ENCODE measurements around the gene CAPN1.
"Not testable (repeated sequence)": the region's sequence is repeated elsewhere in the genome, so short reads cannot be mapped to it uniquely, and the experiment has no call there.

Gene CAPN1

GRCh38 chr11:65221026-65221425 is 39.3 kb downstream of the CAPN1 start:
- no peak for DNase-seq

GRCh38 chr11:65223011-65223410 is 41.3 kb downstream of the CAPN1 start:
- DNase-seq = no peak

GRCh38 chr11:65224930-65225278 is 43.2 kb downstream of the CAPN1 start:
- DNase-seq = no peak

- DNase-seq = peak; percentile 72
These were observed 43.8 kb downstream of the CAPN1 start for GRCh38 chr11:65225279-65226102.

- no peak for DNase-seq
These were observed 44.3 kb downstream of the CAPN1 start for GRCh38 chr11:65226103-65226442.

- no peak for DNase-seq
These were observed 46.2 kb downstream of the CAPN1 start for GRCh38 chr11:65227879-65228278.

- DNase-seq = no peak
These were observed 54.7 kb downstream of the CAPN1 start for GRCh38 chr11:65236194-65237059.

GRCh38 chr11:65238302-65238701 is 56.6 kb downstream of the CAPN1 start:
- not testable (repeated sequence) for DNase-seq

- DNase-seq = no peak
These were observed 59.4 kb downstream of the CAPN1 start for GRCh38 chr11:65241134-65241533.

GRCh38 chr11:65241692-65242091 is 60.0 kb downstream of the CAPN1 start:
- DNase-seq = no peak

GRCh38 chr11:65242389-65242788 is 60.7 kb downstream of the CAPN1 start:
- DNase-seq = no peak

- no peak for DNase-seq
These were observed 62.1 kb downstream of the CAPN1 start for GRCh38 chr11:65243797-65244196.

- DNase-seq = not testable (repeated sequence)
These were observed 63.3 kb downstream of the CAPN1 start for GRCh38 chr11:65245046-65245445.

GRCh38 chr11:65246506-65246905 is 64.8 kb downstream of the CAPN1 start:
- no peak for DNase-seq

GRCh38 chr11:65248184-65248710 is 66.5 kb downstream of the CAPN1 start:
- DNase-seq = not testable (repeated sequence)

GRCh38 chr11:65251476-65251875 is 69.7 kb downstream of the CAPN1 start:
- no peak for DNase-seq

GRCh38 chr11:65254724-65255123 is 73.0 kb downstream of the CAPN1 start:
- no peak for DNase-seq

GRCh38 chr11:65258988-65259387 is 77.3 kb downstream of the CAPN1 start:
- no peak for DNase-seq

- DNase-seq = no peak
These were observed 78.6 kb downstream of the CAPN1 start for GRCh38 chr11:65260302-65260701.

- DNase-seq = no peak
These were observed 79.2 kb downstream of the CAPN1 start for GRCh38 chr11:65260756-65261590.

Measured in CD4-positive, alpha-beta T cell treated with Interleukin-17A for 4 hours (primary cell).